Neural progenitor cell (in vitro differentiated cells): ENCODE measurements around the gene SCN2B. TPM values are rescaled to one million over a fixed set of nuclear protein-coding genes. Genes with fewer than 3 reads are reported as not detected.
"Not testable (repeated sequence)": the region's sequence is repeated elsewhere in the genome, so short reads cannot be mapped to it uniquely, and the experiment has no call there.

ENCODE experiments used
- DNase-seq: peaks from one replicate; pipeline ENCODE4 v3.0.0-alpha.2; 2016; ENCODE audit warnings: low spot score
- H2AFZ ChIP-seq: fragments of 200-600 bp; sonication (generic); replicated peaks from 2 replicates; pipeline ENCODE4 v1.6.1; 2016; ENCODE audit warnings: antibody characterized with exemption
- H3F3A ChIP-seq: fragments of 200-600 bp; sonication (generic); 2 replicates; pipeline ENCODE4 v1.6.1; 2016; ENCODE audit warnings: antibody characterized with exemption, low read depth
- H3K27ac ChIP-seq: fragments of 200-600 bp; sonication (generic); 2 replicates; pipeline ENCODE4 v1.5.1; 2016; ENCODE audit warnings: mild to moderate bottlenecking
- H3K27me3 ChIP-seq: fragments of 200-600 bp; sonication (generic); 2 replicates; pipeline ENCODE4 v1.6.1; 2016; ENCODE audit warnings: mild to moderate bottlenecking, moderate library complexity
- H3K36me3 ChIP-seq: fragments of 200-600 bp; sonication (generic); 2 replicates; pipeline ENCODE4 v1.5.1; 2016
- H3K4me1 ChIP-seq: fragments of 200-600 bp; sonication (generic); 2 replicates; pipeline ENCODE4 v1.6.1; 2016; ENCODE audit warnings: mixed run types
- H3K4me2 ChIP-seq: fragments of 200-600 bp; sonication (generic); 2 replicates; pipeline ENCODE4 v1.6.1; 2016
- H3K4me3 ChIP-seq: fragments of 200-600 bp; sonication (generic); 2 replicates; pipeline ENCODE4 v1.5.1; 2016
- H3K79me2 ChIP-seq: fragments of 200-600 bp; sonication (generic); 2 replicates; pipeline ENCODE4 v1.6.1; 2016; ENCODE audit warnings: low read depth
- H3K9ac ChIP-seq: fragments of 200-600 bp; sonication (generic); 2 replicates; pipeline ENCODE4 v1.6.1; 2016
- H3K9me3 ChIP-seq: fragments of 200-600 bp; sonication (generic); 2 replicates; pipeline ENCODE4 v1.5.1; 2016; ENCODE audit warnings: low read depth
- H4K20me1 ChIP-seq: fragments of 200-600 bp; sonication (generic); 2 replicates; pipeline ENCODE4 v1.6.1; 2016; ENCODE audit warnings: low read depth
- H3K27ac Mint-ChIP-seq: 3 replicates; pipeline ENCODE4 v1.8.0; 2021; ENCODE audit warnings: mixed read lengths
- H3K27me3 Mint-ChIP-seq: 2 replicates; pipeline ENCODE4 v1.8.0; 2022; ENCODE audit warnings: low read depth, mild to moderate bottlenecking, inconsistent platforms, moderate library complexity, mixed read lengths; ENCODE audit not compliant: insufficient read depth
- H3K36me3 Mint-ChIP-seq: 3 replicates; pipeline ENCODE4 v1.8.0; 2021; ENCODE audit warnings: mixed read lengths
- H3K4me1 Mint-ChIP-seq: 3 replicates; pipeline ENCODE4 v1.8.0; 2021; ENCODE audit warnings: mixed read lengths
- H3K4me3 Mint-ChIP-seq: 3 replicates; pipeline ENCODE4 v1.8.0; 2021; ENCODE audit warnings: mild to moderate bottlenecking, moderate library complexity, mixed read lengths
- H3K9me3 Mint-ChIP-seq: 3 replicates; pipeline ENCODE4 v1.8.0; 2020; ENCODE audit warnings: mixed read lengths
- EZH2 ChIP-seq: fragments of 200-600 bp; sonication (generic); IDR thresholded peaks from 2 replicates; pipeline ENCODE4 v1.6.1; 2017; ENCODE audit warnings: antibody characterized with exemption, mild to moderate bottlenecking, moderate library complexity
- EZH2phosphoT487 ChIP-seq: fragments of 200-600 bp; sonication (generic); IDR thresholded peaks from 2 replicates; pipeline ENCODE4 v1.6.1; 2017; ENCODE audit warnings: antibody characterized with exemption
- total RNA-seq: library from RNA; depleted of rRNA; stranded (reverse); fragments of >200 nt; gene quantifications from 2 replicates; pipeline ENCODE4 v1.2.3, GENCODE V29; 2015; ENCODE audit warnings: low replicate concordance
- TF ChIP-seq, protein P1 (sequence below): fragments of 200-600 bp; sonication (generic); IDR thresholded peaks from 2 replicates; pipeline ENCODE4 v1.5.1; 2017; ENCODE audit warnings: antibody characterized with exemption, mild to moderate bottlenecking

SCN2B gene
- total RNA-seq, 1 donor from 2014 or later = 0.15 TPM

DNA sequence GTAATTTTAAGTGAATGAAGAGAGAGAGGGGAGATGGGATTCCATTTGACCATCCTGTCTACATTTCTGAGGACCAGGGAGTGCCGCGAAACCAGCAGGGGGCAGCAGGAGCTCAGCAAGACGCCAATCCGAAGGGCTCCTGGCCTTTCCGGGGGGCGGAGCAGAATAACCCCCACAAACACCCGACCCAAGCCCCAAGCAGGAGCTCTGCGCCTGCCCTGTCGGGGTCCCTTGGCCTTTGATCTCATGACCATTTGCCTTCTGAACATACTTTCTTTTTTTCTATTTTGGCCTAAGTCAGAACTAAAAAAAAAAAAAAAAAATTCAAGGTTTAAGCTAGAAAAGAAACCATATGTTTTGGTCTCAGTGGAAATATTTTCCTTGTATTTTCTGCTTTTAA lies 21.9 kb upstream of the SCN2B start:
- Histone ChIP-seq H3K9ac (no peak overlapping the region), H3K9me3 (no peaks in the 10 kb centered on the region), H3K36me3 (no peaks in the 10 kb centered on the region), H3F3A (no peaks in the 10 kb centered on the region), H3K79me2 (no peaks in the 10 kb centered on the region), H4K20me1 (no peaks in the 10 kb centered on the region), H3K27ac (no peak overlapping the region), H3K4me1 (peaks cover 5% of the 10 kb centered on the region), H3K4me3 (no peak overlapping the region), H3K4me2 (peak overlapping the region; percentile 57), H2AFZ (peak overlapping the region; percentile 96), H3K27me3 (no peaks in the 10 kb centered on the region)
- Mint-ChIP-seq H3K36me3 (no peaks in the 10 kb centered on the region), H3K27ac (no peak overlapping the region), H3K9me3 (no peaks in the 10 kb centered on the region), H3K27me3 (peaks cover 6% of the 10 kb centered on the region), H3K4me1 (peaks cover 2% of the 10 kb centered on the region), H3K4me3 (no peak overlapping the region)
- peak; percentile 82 for DNase-seq
- TF ChIP-seq EZH2phosphoT487 = no peak
- TF ChIP-seq, protein P1, sequence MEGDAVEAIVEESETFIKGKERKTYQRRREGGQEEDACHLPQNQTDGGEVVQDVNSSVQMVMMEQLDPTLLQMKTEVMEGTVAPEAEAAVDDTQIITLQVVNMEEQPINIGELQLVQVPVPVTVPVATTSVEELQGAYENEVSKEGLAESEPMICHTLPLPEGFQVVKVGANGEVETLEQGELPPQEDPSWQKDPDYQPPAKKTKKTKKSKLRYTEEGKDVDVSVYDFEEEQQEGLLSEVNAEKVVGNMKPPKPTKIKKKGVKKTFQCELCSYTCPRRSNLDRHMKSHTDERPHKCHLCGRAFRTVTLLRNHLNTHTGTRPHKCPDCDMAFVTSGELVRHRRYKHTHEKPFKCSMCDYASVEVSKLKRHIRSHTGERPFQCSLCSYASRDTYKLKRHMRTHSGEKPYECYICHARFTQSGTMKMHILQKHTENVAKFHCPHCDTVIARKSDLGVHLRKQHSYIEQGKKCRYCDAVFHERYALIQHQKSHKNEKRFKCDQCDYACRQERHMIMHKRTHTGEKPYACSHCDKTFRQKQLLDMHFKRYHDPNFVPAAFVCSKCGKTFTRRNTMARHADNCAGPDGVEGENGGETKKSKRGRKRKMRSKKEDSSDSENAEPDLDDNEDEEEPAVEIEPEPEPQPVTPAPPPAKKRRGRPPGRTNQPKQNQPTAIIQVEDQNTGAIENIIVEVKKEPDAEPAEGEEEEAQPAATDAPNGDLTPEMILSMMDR = peak; percentile 86
- no peak for TF ChIP-seq EZH2

DNA sequence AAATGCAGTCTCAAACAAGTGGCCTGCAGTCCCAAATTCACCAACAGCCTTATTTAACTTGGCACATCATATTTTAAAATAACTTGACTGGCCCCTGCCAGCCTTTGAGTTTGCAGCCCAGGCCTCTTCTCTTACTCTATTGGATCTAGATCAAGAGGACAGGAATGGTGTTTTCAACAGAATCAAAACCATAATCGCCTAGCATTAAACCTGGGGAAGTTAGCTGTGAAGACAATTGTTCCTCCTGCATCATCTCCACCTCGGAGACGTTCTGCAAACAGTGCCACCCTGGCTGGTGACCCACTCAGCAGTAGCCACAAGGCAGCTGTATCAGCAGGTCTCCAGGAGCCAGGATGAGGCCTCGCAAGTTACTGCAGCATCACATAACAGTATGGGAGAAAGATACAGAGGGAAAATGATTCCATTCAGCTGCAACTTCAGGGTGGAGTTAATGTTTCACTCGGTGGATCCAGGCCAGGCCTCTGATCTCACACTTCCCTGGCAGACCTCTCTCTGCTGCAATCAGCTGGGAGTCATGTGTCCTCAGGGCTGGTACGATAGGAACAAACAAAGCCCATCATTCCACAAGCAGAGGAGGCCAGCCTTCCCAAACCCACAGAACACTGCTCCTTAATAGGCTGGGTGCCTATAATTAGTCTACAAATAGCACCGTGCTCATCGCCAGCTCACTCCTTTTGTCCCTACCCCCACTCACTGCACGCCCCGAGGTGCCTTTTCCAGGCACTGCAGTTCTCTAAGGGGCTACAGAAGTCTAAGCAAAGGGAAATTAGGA lies 18.6 kb upstream of the SCN2B start:
- no peak for DNase-seq
- no peak overlapping the region for H3K9ac ChIP-seq
- Mint-ChIP-seq H3K4me3 (no peak overlapping the region), H3K4me1 (peaks cover 2% of the 10 kb centered on the region), H3K27ac (peak overlapping the region; percentile 83), H3K27me3 (peaks cover 4% of the 10 kb centered on the region), H3K9me3 (peaks cover 10% of the 10 kb centered on the region), H3K36me3 (peaks cover 3% of the 10 kb centered on the region)
- H3K4me2 ChIP-seq = no peak overlapping the region
- no peak for TF ChIP-seq EZH2phosphoT487
- TF ChIP-seq, protein P1 = no peak
- H3K27ac ChIP-seq = no peak overlapping the region
- no peaks in the 10 kb centered on the region for H3K79me2 ChIP-seq
- H3K36me3 ChIP-seq = no peaks in the 10 kb centered on the region
- no peaks in the 10 kb centered on the region for H3K9me3 ChIP-seq
- H3K4me1 ChIP-seq = peaks cover 5% of the 10 kb centered on the region
- no peaks in the 10 kb centered on the region for H3K27me3 ChIP-seq
- H2AFZ ChIP-seq = peak overlapping the region; percentile 76
- H3K4me3 ChIP-seq = no peak overlapping the region
- no peaks in the 10 kb centered on the region for H3F3A ChIP-seq
- no peaks in the 10 kb centered on the region for H4K20me1 ChIP-seq

DNA sequence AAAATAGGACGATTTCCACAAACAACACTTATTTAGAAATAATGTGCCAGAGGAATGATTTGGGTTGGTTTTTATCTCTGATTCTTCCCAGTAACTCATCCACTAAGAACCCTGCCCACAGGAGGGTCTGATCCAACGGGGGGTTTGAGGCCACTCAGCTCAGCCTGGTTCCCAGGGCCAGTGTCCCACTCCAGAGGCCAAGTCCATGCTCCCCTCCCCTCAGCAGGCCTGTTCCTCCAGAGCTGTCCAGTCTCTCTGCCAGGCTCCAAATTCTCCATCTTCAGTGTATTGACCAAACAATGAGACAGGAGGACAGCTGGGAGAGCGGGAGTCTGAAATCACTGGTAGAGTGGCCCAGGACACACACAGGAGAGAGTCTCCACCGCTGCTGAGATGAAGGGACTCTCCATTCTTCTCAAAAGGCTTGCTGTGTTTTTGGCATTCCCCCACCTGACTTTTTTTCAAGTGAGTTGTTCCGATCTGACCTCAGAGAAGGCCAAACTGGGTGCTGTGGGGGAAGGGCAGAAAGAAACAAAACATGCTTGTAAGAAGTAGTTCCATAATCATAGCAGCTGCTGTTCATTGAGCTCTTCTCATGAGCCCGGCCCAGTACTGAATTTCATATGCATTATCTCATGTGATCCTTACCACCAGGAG lies 17.6 kb upstream of the SCN2B start:
- no peak overlapping the region for H3K4me2 ChIP-seq
- no peaks in the 10 kb centered on the region for H3K27me3 ChIP-seq
- no peaks in the 10 kb centered on the region for H3K9me3 ChIP-seq
- TF ChIP-seq EZH2 = no peak
- TF ChIP-seq, protein P1 = no peak
- TF ChIP-seq EZH2phosphoT487 = no peak
- no peak overlapping the region for H3K27ac Mint-ChIP-seq
- no peak overlapping the region for H3K4me3 ChIP-seq
- H3K36me3 Mint-ChIP-seq = peaks cover 3% of the 10 kb centered on the region
- peaks cover 5% of the 10 kb centered on the region for H3K4me1 ChIP-seq
- no peak overlapping the region for H3K4me3 Mint-ChIP-seq
- H3K27me3 Mint-ChIP-seq = peaks cover 4% of the 10 kb centered on the region
- no peak overlapping the region for H2AFZ ChIP-seq
- H3K27ac ChIP-seq = no peak overlapping the region
- H3K4me1 Mint-ChIP-seq = peaks cover 2% of the 10 kb centered on the region
- no peak overlapping the region for H3K9ac ChIP-seq
- no peaks in the 10 kb centered on the region for H4K20me1 ChIP-seq
- no peaks in the 10 kb centered on the region for H3F3A ChIP-seq
- H3K79me2 ChIP-seq = no peaks in the 10 kb centered on the region
- H3K36me3 ChIP-seq = no peaks in the 10 kb centered on the region
- DNase-seq = no peak
- peaks cover 12% of the 10 kb centered on the region for H3K9me3 Mint-ChIP-seq

DNA sequence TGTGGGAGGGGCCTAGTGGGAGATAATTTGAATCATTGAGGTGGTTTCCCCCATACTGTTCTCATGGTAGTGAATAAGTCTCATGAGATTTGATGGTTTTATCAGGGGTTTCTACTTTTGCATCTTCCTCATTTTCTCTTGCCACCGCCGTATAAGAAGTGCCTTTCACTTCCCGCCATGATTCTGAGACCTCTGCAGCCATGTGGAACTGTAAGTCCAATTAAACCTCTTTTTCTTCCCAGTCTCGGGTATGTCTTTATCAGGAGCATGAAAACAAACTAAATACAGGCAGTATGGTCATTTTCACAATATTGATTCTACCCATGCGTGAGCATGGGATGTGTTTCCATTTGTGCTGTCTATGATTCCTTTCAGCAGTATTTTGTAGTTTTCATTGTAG lies 16.4 kb upstream of the SCN2B start:
- H3K27ac Mint-ChIP-seq, H3K4me3 Mint-ChIP-seq, H3K27ac ChIP-seq, DNase-seq, H3K4me2 ChIP-seq, H3K36me3 ChIP-seq, H3K4me1 Mint-ChIP-seq, H2AFZ ChIP-seq, H3K36me3 Mint-ChIP-seq, H3K27me3 Mint-ChIP-seq, H3K4me1 ChIP-seq, H3K27me3 ChIP-seq, H4K20me1 ChIP-seq, H3F3A ChIP-seq, H3K4me3 ChIP-seq, H3K9ac ChIP-seq, H3K79me2 ChIP-seq, H3K9me3 ChIP-seq: not testable (repeated sequence)
- peaks cover 12% of the 10 kb centered on the region for H3K9me3 Mint-ChIP-seq

DNA sequence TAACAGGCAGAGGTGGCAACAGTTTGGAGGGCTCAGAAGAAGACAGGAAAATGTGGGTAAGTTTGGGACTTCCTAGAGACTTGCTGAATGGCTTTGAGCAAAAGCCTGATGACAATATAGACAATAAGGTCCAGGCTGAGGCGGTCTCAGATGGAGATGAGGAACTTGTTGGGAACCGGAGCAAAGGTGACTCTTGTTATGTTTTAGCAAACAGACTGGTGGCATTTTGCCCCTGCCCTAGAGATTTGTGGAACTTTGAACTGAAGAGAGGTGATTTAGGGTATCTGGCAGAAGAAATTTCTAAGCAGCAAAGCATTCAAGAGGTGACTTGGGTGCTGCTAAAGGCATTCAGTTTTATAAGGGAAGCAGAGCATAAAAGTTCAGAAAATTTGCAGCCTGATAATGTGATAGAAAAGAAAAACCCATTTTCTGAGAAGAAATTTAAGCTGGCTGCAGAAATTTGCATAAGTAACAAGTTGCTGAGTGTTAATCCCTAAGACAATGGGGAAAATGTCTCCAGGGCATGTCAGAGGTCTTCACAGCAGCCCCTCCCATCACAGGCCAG lies 14.6 kb upstream of the SCN2B start:
- not testable (repeated sequence) for H3K36me3 ChIP-seq, H3K4me2 ChIP-seq, H3K9me3 ChIP-seq, H3K4me1 ChIP-seq, H3K36me3 Mint-ChIP-seq, H3K79me2 ChIP-seq, H3K27me3 Mint-ChIP-seq, H3K4me3 Mint-ChIP-seq, H3K27ac ChIP-seq, H3F3A ChIP-seq, H3K27me3 ChIP-seq, H3K27ac Mint-ChIP-seq, H3K4me1 Mint-ChIP-seq, H2AFZ ChIP-seq, H3K4me3 ChIP-seq, H4K20me1 ChIP-seq, DNase-seq, H3K9ac ChIP-seq
- peaks cover 12% of the 10 kb centered on the region for H3K9me3 Mint-ChIP-seq
